ENCODE results near the gene CDR2L.
"Not testable (repeated sequence)": the region's sequence is repeated elsewhere in the genome, so short reads cannot be mapped to it uniquely, and the experiment has no call there.

The CDR2L gene

DNA sequence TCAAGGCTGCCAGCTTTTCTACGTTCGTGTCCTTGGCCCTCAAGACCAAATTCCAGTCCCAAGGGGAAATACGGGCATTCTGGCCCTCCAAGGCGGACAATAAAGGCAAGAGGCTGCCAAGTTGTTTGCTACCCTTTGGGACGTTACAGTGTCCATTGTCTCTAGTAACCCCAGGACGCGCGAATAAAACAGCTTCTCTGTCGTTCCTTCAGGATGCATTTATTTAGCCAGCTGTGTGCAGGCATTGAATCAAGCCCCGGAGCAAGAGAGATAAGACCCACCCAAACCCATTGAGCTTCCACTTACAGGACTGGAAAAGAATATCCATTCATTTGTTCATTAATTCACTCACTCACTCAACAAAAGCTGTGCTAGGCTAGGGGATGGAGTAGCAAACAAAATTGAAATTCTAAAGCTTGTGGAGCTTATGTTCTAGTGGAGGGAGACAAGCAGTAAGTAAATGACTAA is 25.7 kb downstream of the CDR2L start:
- no peaks in the 10 kb centered on the region for H3K27me3 ChIP-seq (ENCODE audit: control insufficient read depth, insufficient read depth, low read length)
- peaks cover 15% of the 10 kb centered on the region for H3K4me1 ChIP-seq (ENCODE audit: control insufficient read depth, insufficient read depth, low read length)
- peak overlapping the region; percentile 86 for H3K27ac ChIP-seq (ENCODE audit: low read depth, low read length)
- peak overlapping the region; percentile 90 for H3K4me3 ChIP-seq (ENCODE audit: low read depth, low read length)
- peak overlapping the region; percentile 98 for H3K9ac ChIP-seq (ENCODE audit: low read length)
- H3K36me3 ChIP-seq (ENCODE audit: control insufficient read depth, insufficient read depth, low read length), result peaks cover 11% of the 10 kb centered on the region; the same call in 1 of the 2 replicates
- H3K9me3 ChIP-seq (ENCODE audit: control insufficient read depth, insufficient read depth, low read depth, low read length), result no peaks in the 10 kb centered on the region

- no peaks in the 10 kb centered on the region for H3K27me3 ChIP-seq (ENCODE audit: control insufficient read depth, insufficient read depth, low read length)
- H3K4me3 ChIP-seq (ENCODE audit: low read depth, low read length), result no peak overlapping the region
- H3K9ac ChIP-seq (ENCODE audit: low read length), result no peak overlapping the region
- peaks cover 51% of the 10 kb centered on the region for H3K36me3 ChIP-seq (ENCODE audit: control insufficient read depth, insufficient read depth, low read length)
- no peak overlapping the region for H3K27ac ChIP-seq (ENCODE audit: low read depth, low read length)
- H3K4me1 ChIP-seq (ENCODE audit: control insufficient read depth, insufficient read depth, low read length), result no peaks in the 10 kb centered on the region
- H3K9me3 ChIP-seq (ENCODE audit: control insufficient read depth, insufficient read depth, low read depth, low read length), result no peaks in the 10 kb centered on the region
Measured at GRCh38 chr17:75019146-75019545, 31.7 kb downstream of the CDR2L start.

DNA sequence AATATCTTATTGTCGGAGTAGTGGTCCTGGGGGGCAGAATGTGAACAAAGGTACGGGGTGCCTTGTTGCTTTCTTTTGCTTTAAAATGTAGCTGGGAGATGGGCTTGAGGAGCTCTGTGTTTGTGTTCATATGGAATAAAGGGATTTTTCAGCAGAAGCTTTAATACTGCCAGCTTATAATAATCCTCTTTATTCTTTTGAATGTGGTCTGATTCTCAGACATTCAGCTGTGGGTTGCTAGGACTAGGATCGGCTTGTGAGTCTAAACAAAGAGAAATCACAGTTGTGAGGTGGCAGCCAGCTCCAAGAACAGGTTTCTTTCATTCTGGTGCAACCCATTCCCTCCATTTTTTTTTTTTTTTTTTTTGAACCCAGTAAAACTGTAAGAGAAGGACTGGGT is 32.3 kb downstream of the CDR2L start:
- Histone ChIP-seq H3K4me3 (ENCODE audit: low read depth, low read length) (no peak overlapping the region), H3K27ac (ENCODE audit: low read depth, low read length) (no peak overlapping the region), H3K9ac (ENCODE audit: low read length) (no peak overlapping the region), H3K4me1 (ENCODE audit: control insufficient read depth, insufficient read depth, low read length) (no peaks in the 10 kb centered on the region), H3K9me3 (ENCODE audit: control insufficient read depth, insufficient read depth, low read depth, low read length) (no peaks in the 10 kb centered on the region), H3K27me3 (ENCODE audit: control insufficient read depth, insufficient read depth, low read length) (no peaks in the 10 kb centered on the region), H3K36me3 (ENCODE audit: control insufficient read depth, insufficient read depth, low read length) (peaks cover 51% of the 10 kb centered on the region)

DNA sequence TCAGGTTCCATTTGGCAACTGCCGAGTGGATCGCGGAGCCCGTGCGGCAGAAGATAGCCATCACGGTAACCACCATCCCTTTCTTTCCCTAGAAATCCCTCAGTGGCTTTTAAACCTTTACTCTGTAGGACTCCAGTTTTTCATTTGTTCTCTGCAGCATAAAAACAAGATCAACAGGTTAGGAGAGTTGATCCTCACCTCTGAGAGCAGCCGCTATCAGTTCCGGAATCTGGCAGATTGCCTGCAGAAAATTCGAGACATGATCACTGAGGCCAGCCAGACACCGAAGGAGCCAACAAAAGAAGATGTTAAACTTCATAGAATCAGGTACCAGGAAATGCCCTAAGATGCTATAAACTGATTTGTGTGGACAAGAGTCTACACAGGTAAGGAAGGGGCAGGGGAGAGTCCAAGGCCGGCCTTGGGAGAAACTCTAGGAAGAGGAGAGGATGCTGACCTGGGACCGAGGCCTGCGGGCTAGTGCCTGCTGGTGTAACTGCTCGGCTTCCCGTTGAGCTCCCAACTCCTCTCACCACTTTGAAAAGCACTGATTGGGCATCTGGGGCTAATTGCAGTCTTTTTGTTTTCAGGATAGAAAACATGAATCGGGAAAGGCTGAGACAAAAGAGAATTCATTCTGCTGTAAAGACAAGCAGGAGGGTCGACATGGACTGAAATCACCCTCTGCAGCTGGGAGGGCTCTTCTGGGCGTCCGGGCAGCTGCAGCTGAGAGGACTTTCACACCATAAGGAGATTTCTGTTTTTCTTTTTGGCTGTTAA is 33.1 kb downstream of the CDR2L start:
- Histone ChIP-seq H3K9ac (ENCODE audit: low read length) (no peak overlapping the region), H3K36me3 (ENCODE audit: control insufficient read depth, insufficient read depth, low read length) (peaks cover 53% of the 10 kb centered on the region), H3K4me3 (ENCODE audit: low read depth, low read length) (no peak overlapping the region), H3K4me1 (ENCODE audit: control insufficient read depth, insufficient read depth, low read length) (no peaks in the 10 kb centered on the region), H3K9me3 (ENCODE audit: control insufficient read depth, insufficient read depth, low read depth, low read length) (0 out of 2 replicates have a peak, but pooled peaks cover 4% of the 10 kb centered on the region), H3K27ac (ENCODE audit: low read depth, low read length) (no peak overlapping the region), H3K27me3 (ENCODE audit: control insufficient read depth, insufficient read depth, low read length) (no peaks in the 10 kb centered on the region)

DNA sequence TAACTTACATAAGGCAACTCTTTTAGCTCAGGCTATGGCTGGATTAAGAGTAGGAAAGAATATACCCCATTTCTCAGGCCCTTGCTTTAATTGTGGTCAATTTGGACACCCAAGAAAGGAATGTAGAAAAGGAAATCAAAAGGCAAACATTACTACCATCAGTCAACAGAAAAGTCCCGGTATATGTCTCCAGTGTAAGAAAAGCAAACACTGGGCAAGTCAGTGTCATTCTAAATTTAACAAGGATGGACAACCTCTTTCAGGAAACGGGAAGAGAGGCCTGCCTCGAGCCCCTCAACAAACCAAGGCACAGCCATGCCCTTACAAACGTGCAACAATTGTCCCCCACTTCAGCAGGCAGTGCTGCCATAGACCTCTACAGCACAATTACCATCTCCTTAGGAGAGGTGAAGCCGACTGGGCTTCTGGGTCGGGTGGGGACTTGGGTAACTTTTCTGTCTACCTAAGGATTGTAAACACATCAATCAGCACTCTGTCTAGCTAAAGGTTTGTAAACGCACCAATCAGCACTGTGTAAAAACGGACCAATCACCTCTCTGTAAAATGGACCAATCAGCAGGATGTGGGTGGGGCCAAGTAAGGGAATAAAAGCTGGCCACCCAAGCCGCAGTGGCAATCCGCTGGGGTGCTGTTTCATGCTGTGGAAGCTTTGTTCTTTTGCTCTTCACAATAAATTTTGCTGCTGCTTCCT is 37.4 kb downstream of the CDR2L start:
- Histone ChIP-seq H3K36me3 (ENCODE audit: control insufficient read depth, insufficient read depth, low read length) (peaks cover 30% of the 10 kb centered on the region), H3K4me1 (ENCODE audit: control insufficient read depth, insufficient read depth, low read length) (no peaks in the 10 kb centered on the region), H3K9me3 (ENCODE audit: control insufficient read depth, insufficient read depth, low read depth, low read length) (peaks cover 8% of the 10 kb centered on the region), H3K27ac (ENCODE audit: low read depth, low read length) (no peak overlapping the region), H3K4me3 (ENCODE audit: low read depth, low read length) (no peak overlapping the region), H3K9ac (ENCODE audit: low read length) (no peak overlapping the region), H3K27me3 (ENCODE audit: control insufficient read depth, insufficient read depth, low read length) (no peaks in the 10 kb centered on the region)

GRCh38 chr17:75025398-75025734 is 37.9 kb downstream of the CDR2L start:
- not testable (repeated sequence) for H3K27ac ChIP-seq (ENCODE audit: low read depth, low read length); H3K4me3 ChIP-seq (ENCODE audit: low read depth, low read length); H3K9ac ChIP-seq (ENCODE audit: low read length); H3K4me1 ChIP-seq (ENCODE audit: control insufficient read depth, insufficient read depth, low read length); H3K27me3 ChIP-seq (ENCODE audit: control insufficient read depth, insufficient read depth, low read length)
- Histone ChIP-seq H3K9me3 (ENCODE audit: control insufficient read depth, insufficient read depth, low read depth, low read length) (peaks cover 13% of the 10 kb centered on the region), H3K36me3 (ENCODE audit: control insufficient read depth, insufficient read depth, low read length) (peaks cover 24% of the 10 kb centered on the region)

- not testable (repeated sequence) for H3K9ac ChIP-seq (ENCODE audit: low read length); H3K27me3 ChIP-seq (ENCODE audit: control insufficient read depth, insufficient read depth, low read length); H3K27ac ChIP-seq (ENCODE audit: low read depth, low read length); H3K4me1 ChIP-seq (ENCODE audit: control insufficient read depth, insufficient read depth, low read length); H3K4me3 ChIP-seq (ENCODE audit: low read depth, low read length)
- Histone ChIP-seq H3K9me3 (ENCODE audit: control insufficient read depth, insufficient read depth, low read depth, low read length) (peaks cover 21% of the 10 kb centered on the region), H3K36me3 (ENCODE audit: control insufficient read depth, insufficient read depth, low read length) (peaks cover 12% of the 10 kb centered on the region)
Measured at GRCh38 chr17:75026650-75027049, 39.2 kb downstream of the CDR2L start.

DNA sequence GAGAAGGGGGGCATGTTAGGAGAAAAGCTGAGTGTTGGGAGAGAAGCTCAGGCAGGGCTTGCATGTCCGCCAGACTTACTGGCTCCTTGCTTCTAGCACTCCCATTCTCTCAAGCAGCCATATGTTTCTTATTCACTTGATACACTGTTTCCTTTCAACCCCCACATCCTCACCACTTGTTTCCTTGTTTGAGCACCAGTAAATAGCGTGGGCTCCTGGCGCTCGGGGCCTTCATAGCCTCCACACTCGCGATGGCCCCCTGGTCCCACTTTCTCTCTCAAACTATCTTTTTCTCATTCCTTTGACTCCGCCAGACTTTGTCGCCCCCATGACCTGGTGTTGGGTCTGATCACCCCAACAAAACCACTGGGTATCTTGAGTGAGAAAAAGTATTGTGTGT is 42.7 kb downstream of the CDR2L start:
- H3K4me1 ChIP-seq (ENCODE audit: control insufficient read depth, insufficient read depth, low read length), result no peaks in the 10 kb centered on the region
- H3K36me3 ChIP-seq (ENCODE audit: control insufficient read depth, insufficient read depth, low read length), result no peaks in the 10 kb centered on the region
- H3K27me3 ChIP-seq (ENCODE audit: control insufficient read depth, insufficient read depth, low read length), result no peaks in the 10 kb centered on the region
- H3K9ac ChIP-seq (ENCODE audit: low read length), result no peak overlapping the region
- no peak overlapping the region for H3K4me3 ChIP-seq (ENCODE audit: low read depth, low read length)
- no peak overlapping the region for H3K27ac ChIP-seq (ENCODE audit: low read depth, low read length)
- peaks cover 18% of the 10 kb centered on the region for H3K9me3 ChIP-seq (ENCODE audit: control insufficient read depth, insufficient read depth, low read depth, low read length)

GRCh38 chr17:75031972-75032719 is 44.7 kb downstream of the CDR2L start:
- Histone ChIP-seq H3K36me3 (ENCODE audit: control insufficient read depth, insufficient read depth, low read length) (no peaks in the 10 kb centered on the region), H3K4me3 (ENCODE audit: low read depth, low read length) (peak overlapping the region; percentile 85), H3K9ac (ENCODE audit: low read length) (no peak overlapping the region), H3K9me3 (ENCODE audit: control insufficient read depth, insufficient read depth, low read depth, low read length) (peaks cover 18% of the 10 kb centered on the region), H3K27ac (ENCODE audit: low read depth, low read length) (no peak overlapping the region), H3K27me3 (ENCODE audit: control insufficient read depth, insufficient read depth, low read length) (no peaks in the 10 kb centered on the region), H3K4me1 (ENCODE audit: control insufficient read depth, insufficient read depth, low read length) (peaks cover 14% of the 10 kb centered on the region)

DNA sequence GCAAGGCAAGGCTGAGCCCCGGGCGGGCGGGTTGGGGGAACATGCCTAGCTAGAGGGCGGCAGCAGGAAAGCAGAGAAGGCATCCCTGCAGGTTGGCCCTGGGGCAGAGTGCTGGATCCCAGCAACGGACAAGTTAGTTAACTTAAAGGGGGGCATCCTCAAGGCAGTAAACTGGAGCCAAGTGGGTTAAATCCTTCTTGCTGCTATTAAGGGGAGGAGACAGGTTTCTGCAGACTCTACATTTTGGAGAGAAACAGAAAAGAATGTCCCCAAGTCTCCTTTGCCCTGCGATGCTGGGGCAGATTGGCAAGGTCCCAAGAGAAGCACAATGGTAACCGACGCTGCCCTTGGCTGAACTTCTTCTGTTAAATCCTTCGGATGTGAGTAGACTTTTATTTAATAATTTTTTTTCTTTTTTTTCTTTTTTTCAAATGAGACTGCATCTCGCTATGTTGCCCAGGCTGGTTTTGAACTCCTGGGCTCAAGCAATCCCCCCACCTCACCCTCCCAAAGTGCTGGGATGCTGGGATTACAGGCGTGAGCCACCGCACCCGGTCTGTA is 45.4 kb downstream of the CDR2L start:
- Histone ChIP-seq H3K27ac (ENCODE audit: low read depth, low read length) (no peak overlapping the region), H3K9ac (ENCODE audit: low read length) (no peak overlapping the region), H3K9me3 (ENCODE audit: control insufficient read depth, insufficient read depth, low read depth, low read length) (peaks cover 18% of the 10 kb centered on the region), H3K4me3 (ENCODE audit: low read depth, low read length) (peak overlapping the region; percentile 85), H3K4me1 (ENCODE audit: control insufficient read depth, insufficient read depth, low read length) (peaks cover 14% of the 10 kb centered on the region), H3K27me3 (ENCODE audit: control insufficient read depth, insufficient read depth, low read length) (no peaks in the 10 kb centered on the region), H3K36me3 (ENCODE audit: control insufficient read depth, insufficient read depth, low read length) (no peaks in the 10 kb centered on the region)

Measured in HUES6 (cell line).